ENCODE data around the gene CADM1.

The CADM1 gene

DNA sequence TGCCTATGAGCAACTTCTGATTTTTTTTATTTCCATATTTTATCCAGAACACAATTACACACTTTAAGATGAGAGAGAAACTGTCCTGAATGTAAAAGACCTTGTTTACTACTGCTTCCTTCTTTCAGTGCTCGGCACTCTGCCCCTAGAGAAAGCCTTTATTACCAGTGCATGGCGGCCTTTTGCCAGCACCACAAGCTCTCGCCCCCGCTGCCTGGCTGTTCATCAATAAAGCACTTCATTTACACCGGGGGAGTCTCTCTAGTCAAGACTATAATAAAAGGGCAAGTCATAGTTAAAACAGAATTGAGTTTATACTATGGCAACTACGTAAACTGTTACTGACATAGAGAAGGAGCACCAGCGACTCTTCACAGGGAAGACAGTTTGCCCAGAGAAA, 259.5 kb downstream of the CADM1 start:
- no peak for DNase-seq (ENCODE audit: low read depth)

DNA sequence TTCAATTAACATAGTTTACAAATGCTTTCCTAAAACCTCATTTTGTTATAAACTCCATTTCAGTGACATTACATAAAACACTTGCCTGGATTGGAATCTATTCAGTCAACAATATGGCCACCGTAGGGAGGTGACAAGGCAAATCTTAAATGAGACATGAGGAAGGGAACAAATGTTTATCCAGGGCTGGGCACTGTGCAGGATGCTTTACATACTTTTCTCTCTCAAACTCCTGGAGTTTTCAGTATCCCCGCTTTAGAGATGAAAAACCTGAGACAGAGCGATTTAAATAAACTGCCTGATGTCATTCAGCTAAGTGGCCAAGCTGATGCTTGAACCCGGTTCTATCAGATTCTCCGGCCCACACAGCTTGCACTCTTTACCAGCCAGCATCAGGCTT, 259.9 kb downstream of the CADM1 start:
- no peak for DNase-seq (ENCODE audit: low read depth)

DNA sequence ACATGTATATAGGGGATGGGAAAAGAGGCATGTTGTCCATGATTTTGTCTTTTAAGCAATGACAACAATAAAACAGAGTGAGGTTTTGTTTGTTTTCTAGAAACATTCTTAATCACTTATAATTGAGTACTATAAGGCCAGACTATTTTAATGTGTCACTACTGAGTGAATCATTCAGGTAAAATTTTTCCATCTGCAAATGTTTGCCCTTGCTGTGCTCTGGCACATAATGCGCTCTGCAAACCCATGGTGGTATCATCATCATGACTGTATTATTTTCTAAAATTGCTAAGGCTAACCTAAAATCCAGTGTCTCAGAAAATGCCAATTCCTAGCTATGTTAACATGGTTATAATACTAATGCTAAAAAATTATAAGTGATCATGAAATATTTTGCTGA, 261.2 kb downstream of the CADM1 start:
- DNase-seq (ENCODE audit: low read depth), result no peak

DNA sequence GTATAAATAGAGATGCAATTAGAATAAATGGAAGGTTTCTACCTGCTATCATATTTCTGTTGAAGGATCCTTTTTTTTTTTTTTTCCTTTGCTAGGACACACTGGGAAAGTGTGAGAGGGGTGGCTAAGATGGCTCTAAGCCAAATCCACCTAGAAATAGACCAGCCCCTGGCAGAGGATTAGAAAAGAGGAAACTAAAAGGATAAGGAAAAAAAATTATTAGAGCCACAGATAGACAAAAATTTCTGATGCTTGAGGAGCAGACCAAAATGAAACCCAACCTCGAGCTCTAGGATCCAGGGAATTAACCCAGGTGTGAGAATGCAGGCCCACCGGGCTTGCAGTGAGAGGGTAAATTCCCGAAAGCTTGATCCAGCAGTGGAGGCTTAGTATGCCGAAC, 262.3 kb downstream of the CADM1 start:
- DNase-seq (ENCODE audit: low read depth), result no peak

DNA sequence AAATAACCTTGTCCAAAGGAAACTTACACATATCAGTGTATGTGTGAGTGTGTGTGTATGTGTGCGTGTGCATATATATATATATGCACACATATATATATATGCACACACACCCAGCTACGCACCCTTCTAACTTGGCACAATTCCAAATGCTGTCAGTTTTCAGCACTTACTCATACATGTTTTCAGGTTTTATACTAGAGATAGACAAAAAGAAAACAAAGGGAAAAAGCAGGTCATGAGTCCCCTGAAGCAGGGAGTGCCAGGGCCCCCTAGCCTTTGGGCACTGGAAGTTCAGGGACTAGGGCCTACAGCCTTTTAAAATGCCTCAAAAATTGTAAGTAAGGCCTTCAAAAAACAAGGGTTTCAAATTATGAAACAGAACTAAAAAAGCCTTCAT, 265.4 kb downstream of the CADM1 start:
- peak; percentile 28 for DNase-seq (ENCODE audit: low read depth)

DNA sequence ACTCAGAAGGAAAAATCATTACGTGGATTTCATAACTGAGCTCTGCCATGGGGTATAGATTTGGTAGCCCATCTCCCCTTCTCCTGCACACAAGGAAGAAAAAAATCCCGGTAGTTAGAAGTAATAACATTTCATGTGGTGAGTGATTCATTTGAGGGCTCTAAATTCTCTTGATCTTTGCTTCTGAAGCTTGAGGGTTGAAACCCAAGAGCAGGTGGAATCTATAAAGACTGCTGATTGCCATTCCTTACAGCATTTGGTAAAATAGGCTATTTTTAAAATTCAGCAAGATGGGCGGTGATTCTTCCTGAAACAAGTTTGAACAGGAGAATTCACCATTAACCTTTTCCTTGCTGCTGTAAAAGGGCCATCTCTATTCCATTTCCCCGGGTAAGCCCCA, 266.1 kb downstream of the CADM1 start:
- DNase-seq (ENCODE audit: low read depth), result peak; percentile 3

DNA sequence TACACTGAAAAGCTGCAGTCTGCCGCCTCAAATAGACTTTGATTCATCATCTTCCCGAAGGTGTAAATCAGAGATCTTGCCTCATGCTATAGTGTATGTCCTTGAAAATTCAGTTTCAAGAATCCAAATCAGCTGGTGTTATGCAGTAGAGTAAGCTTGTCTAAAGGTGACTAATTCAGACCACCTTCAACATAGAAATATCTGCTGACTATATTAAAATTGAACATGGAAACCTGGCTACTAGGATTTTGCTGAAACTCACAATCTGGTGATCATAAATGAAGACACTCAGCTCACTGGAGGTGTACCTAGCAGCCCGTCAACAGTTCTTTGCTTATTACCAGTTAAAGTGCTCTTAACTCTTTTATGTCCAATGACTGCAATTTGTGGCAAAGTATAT, 266.6 kb downstream of the CADM1 start:
- DNase-seq (ENCODE audit: low read depth), result no peak

DNA sequence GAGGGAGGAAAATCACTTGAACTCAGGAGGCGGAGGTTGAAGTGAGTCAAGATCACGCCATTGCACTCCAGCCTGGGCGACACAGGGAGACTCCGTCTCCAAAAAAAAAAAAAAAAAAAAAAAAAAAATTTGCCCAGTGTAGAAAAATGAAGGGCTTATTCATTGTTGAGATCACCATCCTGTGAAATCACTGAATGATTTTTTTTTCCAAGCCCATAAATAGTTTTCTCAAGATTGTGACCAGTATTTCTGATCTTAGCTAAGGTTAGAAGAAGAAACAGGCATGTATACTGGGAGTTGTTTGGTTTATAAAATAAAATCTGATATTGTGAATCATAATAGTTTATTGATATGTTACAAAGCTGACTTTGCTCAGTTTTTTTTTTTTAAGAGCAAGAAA, 269.4 kb downstream of the CADM1 start:
- DNase-seq (ENCODE audit: low read depth), result no peak

DNA sequence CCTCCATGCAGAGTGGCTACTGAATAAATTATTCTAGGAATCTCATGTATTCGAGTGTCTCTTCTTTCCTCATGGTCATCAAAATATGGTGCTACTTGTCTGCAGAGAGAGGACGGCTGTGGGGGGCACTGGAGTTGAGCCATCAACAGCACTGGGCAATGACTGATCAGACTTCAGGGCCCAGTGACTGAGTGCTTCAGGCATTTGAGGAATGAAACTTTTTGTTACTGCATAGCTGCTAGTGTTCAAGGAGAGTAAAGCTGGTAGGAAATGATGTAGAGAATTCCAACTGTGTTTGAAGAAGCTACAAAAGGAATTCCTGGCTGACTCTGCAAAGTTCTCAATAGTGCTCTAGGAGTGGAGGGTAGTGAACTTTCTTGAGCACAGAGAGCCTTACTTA, 277.7 kb downstream of the CADM1 start:
- DNase-seq (ENCODE audit: low read depth), result peak; percentile 90

DNA sequence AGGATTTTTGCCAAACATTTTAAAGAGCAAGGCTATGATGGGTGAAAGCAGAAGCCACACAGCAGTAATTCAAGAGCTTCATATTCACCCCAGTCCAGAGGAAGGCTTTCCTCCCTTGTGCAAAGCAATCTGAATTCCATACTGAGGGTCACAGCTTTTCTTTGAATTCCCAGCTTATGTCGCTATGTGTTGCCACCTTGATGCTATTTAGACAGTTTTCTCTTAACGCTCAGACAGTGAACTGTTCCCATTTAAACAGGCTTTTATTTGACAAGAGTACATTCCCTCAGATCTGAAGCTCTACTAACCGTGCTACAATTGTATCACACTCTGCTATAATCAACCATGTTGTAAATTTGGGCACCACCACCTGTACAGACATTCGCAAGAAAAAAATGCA, 279.7 kb downstream of the CADM1 start:
- no peak for DNase-seq (ENCODE audit: low read depth)

DNA sequence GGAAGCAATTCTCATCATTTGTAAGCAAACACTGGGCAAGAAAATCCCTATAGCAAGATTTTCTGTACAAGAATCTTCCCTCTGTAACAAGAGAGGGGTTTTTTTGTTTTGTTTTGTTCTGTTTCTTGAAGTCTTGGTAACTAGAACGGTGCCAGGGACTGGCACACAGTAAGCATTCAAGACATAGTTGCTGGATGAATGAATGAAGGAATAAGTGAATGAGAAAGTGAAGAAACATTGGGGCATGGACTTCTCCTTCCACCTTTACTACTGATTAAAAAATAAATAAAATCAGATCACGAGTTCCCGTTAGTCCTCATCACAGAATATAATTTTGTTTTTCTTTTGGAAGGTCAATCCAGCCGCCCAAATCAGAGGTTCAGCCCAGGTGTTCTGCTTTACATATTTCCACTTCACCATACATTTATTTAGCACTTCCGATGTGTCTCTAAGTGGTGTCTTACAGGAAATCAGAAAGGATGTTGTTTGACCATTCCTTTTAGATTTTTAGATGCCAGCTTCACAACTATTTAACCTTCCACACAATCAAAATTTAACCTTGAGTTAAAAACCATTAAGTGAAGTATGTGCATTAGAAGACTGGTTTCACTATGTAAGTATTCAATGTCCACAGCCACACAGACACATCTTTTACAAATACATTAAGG, 281.2 kb downstream of the CADM1 start:
- no peak for DNase-seq (ENCODE audit: low read depth)

DNA sequence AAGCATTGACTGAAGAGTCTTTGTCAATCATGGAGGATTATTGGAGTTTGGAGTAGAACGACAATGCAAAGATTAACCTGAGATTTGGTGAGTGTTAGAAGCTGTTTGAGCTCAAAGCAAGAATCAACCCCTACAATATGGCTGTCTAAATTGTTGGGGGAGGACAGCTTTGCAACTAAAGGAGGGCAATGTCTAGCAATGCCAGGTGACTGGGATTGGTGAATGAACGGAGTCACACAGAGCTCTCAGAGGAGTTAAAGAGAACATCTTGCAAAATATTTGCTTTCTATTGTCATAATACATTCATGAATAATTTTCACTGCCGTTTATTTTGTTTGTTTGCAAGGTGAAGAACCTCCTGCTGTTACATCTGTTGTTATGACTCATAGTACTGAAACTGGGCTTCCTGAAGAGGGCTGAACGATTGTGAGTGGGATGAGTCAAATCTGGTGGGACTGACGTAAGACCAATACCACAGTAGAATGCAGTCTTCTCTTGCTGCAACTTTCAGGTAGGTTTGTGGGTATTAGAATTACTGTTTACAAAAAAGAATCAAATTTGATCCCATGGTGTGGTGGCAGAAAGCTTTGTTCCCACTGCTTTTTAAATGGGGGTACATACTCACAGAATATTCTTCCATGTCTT, 281.9 kb downstream of the CADM1 start:
- DNase-seq (ENCODE audit: low read depth), result peak; percentile 97

DNA sequence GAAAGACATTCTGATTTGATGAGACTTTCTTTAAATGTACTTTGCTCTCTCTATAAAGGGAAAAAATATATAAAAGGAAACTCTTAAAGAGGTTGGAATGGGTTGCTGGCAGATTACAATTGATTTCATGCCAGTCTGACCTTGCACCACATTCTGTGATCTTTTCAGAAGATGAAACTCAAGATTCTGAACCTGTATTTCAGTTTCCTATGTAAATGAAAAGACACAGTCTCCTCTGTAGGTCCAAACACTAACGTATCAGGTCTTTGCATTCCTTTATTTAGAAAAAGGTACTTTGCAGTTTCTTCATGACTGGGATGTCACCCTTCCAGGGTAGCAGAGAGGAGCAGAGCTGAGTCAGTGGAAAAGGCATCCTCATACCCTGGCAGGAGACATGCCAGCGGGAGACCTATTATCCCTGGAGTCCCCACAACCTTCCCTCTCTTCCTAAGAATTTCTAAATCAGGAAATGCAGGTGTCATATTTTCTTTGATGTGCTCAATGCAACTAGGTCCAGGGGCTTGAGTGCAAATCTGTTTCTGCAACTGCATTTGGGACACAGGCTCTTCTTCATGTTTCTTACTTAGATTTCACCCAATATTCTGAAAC, 282.6 kb downstream of the CADM1 start:
- no peak for DNase-seq (ENCODE audit: low read depth)

DNA sequence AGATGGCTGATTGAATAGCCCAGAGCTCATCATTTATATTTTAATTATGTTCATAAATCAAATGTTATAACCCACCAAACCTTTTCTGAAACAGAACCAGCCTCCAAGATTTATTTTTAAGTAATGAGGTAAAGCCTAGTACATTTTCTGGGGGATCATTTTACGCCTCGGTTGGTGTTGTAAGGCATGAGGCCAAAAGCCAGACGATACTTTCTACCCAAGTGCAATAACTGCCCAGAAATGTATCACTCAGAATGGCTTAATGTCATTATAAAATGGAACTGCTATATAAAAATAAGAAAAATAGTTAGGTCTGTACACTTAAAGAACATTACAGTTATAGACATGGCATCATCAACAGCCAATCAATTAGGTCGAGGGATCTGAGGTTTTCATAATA, 283.3 kb downstream of the CADM1 start:
- no peak for DNase-seq (ENCODE audit: low read depth)

DNA sequence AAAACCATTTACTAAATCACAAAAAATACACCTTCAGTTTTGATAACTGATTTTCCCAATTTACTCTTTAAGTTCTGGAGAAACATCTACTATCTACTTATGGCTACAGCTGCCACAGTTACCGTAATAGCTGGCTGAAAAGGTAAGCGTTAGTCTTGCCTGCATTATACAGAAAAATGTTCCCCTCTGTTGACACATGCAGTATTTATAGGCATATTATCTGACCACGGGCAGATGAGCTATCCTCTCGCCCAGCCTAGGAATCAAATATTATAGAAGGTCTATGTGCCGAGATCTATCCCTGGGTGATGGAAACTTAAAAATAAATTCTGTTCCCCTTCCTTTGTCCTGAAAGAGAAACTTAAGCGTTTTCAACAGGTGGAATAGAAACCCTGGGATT, 283.8 kb downstream of the CADM1 start:
- DNase-seq (ENCODE audit: low read depth), result no peak

DNA sequence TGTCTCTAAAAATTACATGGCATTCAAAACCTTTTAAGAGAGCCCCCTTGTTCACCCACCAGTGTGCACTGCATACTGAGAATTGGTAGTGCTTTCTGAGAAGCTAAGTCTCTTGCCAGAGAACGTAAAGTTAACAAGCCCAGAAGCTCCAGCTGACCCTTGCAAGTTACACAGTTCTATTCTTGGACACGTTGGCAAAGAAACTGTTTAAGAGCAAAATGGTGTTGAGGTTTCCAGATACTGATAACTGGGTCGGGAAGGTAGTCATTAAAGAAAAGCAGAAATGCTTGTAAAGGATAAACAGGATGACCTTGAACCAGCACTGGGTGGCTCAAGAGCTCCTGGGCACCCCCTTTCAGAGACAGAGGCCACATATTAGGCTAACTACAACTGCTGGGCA, 284.8 kb downstream of the CADM1 start:
- no peak for DNase-seq (ENCODE audit: low read depth)

DNA sequence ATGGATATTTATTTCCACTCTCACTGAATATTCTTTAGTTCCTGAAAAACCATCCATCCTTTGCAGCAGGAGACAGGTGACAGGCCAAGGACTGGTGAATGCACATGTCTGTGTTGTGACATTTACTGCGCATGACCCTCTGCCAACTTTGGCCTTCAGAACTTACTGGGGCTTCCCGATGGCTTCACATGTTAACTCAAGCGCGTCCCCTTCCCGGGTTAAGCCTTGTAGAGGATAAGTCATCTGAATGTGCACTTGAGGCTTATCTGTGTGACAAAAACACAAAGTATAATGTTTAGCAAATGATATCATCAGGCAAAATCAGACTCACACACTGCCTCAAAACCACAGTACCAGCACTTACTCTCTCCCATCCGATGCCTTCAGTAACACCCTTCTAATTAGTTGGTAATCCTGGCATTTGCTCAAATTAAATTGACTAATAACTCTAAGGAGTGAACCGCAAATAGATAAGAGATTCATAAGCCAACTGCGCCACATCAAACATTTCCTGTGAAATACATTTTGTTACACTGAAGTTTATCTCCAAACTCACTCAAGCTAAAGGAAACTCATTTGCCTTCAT, 286.4 kb downstream of the CADM1 start:
- DNase-seq (ENCODE audit: low read depth), result no peak

DNA sequence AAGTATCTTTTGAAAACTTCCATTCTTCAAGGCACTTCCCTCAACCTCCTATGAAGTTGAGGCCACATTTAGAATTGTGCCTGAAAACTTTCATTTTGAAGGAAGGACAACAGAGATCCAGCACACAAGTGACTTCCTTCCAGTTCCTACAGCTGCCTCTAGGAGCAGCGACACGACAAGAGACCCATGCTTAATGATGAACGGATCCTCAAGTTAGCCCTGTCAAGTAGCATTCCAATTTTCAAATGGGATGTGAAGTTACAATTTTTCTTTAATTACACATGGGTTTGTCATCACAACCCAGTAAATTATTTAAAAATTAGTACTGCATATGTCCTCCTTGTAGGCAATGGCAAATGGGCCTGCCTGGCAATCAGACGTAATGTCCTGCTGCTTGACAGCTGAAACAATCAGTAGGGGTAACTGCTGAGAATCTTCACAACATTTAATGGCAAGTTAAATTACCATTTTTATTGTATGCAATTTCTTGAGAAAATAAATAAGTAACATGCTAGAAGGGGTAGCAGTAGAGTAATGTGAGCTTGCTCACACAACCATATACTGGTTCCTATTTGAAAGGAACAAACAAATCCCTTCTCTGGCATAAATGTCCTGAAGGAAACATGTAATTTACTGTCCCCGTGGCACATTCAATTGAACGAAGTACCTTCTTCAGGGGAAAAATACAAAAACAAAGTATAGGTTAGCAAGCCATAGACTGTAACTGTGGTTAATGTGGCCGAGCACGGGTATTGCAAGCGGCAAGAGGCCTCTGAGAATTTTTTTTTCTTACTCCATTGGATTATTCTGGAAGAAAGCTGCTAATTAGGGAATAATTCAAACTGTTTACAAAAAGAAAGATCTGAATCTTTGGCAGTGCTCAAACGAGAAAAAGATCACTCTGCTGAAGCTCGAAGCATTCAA, 288.3 kb downstream of the CADM1 start:
- no peak for DNase-seq (ENCODE audit: low read depth)

DNA sequence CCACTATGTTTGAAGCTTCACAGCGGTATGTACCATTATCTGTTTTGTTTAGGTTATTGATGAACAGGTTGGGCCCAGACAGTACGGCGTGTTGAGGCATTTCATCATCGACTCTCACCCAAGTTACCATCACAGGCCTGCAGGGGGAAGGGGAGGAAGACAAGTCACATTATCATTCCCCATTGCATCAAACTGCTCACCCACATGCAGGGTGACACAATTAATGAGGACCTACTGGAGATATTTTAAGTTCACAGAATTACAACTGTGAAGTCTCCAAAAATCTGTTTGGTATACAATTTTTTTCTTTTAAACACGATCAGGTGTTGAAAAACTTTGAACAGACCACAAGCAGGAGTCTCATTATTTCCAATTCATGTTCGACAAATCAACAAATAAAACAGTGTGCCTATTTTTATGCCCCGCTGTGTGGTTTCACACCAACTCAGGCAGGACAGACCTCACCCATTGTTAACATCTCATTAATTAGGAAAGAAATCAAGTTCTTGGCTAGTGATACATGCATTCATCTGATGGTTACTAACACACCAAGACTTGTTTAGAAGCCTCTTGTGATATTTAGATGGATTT, 289.5 kb downstream of the CADM1 start:
- DNase-seq (ENCODE audit: low read depth), result no peak

DNA sequence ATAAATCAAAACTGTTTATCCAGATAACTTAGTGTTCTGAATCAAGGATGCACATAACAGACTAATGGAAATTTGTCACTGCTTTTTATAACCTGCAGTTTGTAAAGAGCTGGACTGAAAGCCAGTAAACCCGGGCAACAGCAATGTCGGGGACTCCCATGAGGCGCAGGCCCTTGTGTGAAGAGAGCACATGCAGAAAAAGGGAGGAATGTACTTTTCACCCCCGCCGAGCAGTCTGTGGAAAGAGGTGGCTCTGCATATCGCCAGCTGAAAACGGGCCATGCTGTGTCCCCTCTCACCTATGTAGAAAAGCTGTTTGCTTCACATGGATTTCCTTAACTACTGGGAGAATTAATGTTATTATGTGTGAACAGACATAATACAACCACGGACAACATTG, 291.2 kb downstream of the CADM1 start:
- no peak for DNase-seq (ENCODE audit: low read depth)

DNA sequence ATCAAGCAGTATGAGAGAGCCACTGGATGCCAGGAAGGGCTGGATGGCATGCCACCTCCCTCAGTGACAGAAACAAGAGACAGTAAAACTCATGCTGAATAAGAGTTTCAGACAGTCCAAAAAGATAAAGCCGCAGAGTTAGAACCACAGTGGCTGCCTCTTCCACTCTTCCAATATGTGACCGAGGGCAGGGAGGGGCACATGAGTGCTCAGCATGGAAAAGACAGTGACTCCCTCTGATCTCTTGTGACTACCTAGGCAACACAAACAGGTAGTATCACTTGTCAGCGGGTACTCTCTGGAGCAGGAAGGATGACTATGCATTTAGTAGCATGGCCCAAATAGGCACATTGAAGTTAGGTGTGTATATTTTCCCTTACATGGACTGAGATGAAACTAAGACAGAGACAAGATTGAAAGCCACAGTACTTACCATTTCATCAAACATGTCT, 295.4 kb downstream of the CADM1 start:
- no peak for DNase-seq (ENCODE audit: low read depth)

DNA sequence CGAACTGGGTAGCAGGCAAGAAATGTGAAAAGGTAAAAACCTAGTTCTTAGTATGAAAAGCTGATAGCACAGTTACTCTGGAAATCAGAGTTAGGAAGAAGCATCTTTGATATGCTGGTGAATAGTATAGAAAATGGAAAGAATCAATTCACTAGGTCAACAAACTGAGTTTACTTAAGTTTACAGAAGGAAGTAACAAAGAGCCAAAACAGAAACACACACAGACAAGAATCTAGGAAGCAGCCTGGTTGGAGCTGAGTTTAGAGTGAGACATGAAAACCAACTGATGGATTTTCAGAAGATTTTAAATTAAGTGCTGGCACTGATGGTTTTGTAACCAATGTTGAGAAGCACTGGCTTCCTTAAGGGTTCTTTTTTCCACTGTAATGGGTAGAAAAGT, 296.3 kb downstream of the CADM1 start:
- DNase-seq (ENCODE audit: low read depth), result no peak
